Measurements from ENCODE around the gene SNRPA.
"Not testable (repeated sequence)": the region's sequence is repeated elsewhere in the genome, so short reads cannot be mapped to it uniquely, and the experiment has no call there.

Gene SNRPA

GRCh38 chr19:40777937-40778705, 27.1 kb downstream of the SNRPA start, which contains the start of gene RAB4B:
Gene RAB4B, plus strand, starts transcription at chr19:40778247. Its CDS starts 129 bp downstream, at chr19:40778376.
- Histone ChIP-seq H3K36me3 (ENCODE audit: insufficient read depth, low read length) (no peaks in the 10 kb centered on the region), H3K4me3 (ENCODE audit: low read depth, low read length) (peak within 1 kb of the TSS; percentile 93), H2AFZ (ENCODE audit: low read length, unreplicated experiment) (peak within 1 kb of the TSS; percentile 92), H3K27me3 (ENCODE audit: insufficient read depth, low read length) (no peaks in the 10 kb centered on the region), H3K27ac (ENCODE audit: low read depth, low read length) (peak within 1 kb of the TSS; percentile 93), H3K79me2 (ENCODE audit: control insufficient read depth, insufficient read depth, low read length, unreplicated experiment) (no peaks in the 10 kb centered on the region), H3K4me1 (ENCODE audit: control insufficient read depth, insufficient read depth, low read length, unreplicated experiment) (peaks cover 7% of the 10 kb centered on the region)

DNA sequence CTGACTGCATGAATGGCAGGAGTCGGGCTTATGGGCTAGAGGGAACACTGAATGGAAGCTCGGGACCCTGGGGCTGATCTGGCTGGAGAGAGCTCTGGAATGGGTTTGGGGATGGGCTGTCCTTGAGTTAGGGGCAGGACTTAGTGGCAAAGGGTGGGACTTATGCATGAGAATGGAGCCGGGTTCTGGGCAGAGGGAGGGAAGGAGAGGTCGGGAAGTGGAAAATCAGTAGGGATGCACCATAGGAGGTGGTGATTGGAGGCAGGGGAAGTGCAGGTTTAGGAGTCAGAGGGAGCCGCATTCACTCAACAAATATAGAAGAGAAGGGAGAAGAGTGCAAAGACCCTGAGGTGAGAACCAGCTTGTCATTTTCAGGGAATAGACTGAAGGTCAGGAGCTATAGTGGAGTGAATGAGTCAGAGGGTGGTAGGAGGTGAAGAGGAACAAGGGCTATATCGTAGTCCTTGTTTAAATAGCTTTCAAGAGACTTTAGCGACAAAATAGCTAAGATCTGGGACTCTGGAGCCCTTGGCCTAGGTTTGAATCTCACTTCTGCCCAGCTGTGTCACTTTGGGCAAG, 27.8 kb downstream of the SNRPA start:
- H3K79me2 ChIP-seq (ENCODE audit: control insufficient read depth, insufficient read depth, low read length, unreplicated experiment): no peaks in the 10 kb centered on the region
- H3K4me3 ChIP-seq (ENCODE audit: low read depth, low read length): peak overlapping the region; percentile 93
- H3K4me1 ChIP-seq (ENCODE audit: control insufficient read depth, insufficient read depth, low read length, unreplicated experiment): peaks cover 7% of the 10 kb centered on the region
- peak overlapping the region; percentile 85 for H2AFZ ChIP-seq (ENCODE audit: low read length, unreplicated experiment)
- no peaks in the 10 kb centered on the region for H3K36me3 ChIP-seq (ENCODE audit: insufficient read depth, low read length)
- H3K27me3 ChIP-seq (ENCODE audit: insufficient read depth, low read length): no peaks in the 10 kb centered on the region
- peak overlapping the region; percentile 93 for H3K27ac ChIP-seq (ENCODE audit: low read depth, low read length)

DNA sequence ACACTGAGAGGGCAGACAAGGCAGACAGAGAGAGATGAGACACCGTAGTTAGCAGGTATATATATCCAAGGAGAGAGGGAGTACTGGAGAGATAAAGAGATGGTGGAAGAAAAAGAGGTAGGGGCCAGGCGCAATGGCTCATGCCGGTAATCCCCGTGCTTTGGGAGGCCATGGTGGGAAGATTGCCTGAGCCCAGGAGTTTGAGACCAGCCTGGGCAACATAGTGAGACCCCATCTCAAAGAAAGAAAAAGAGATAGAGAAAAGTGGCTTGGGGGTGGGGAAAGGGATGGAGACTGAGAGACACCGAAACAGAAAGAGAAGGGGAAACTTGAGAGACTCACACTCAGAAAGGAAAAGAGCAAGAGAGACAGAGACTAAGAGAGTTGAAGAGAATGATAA, 29.6 kb downstream of the SNRPA start:
- Histone ChIP-seq H3K79me2 (ENCODE audit: control insufficient read depth, insufficient read depth, low read length, unreplicated experiment) (no peaks in the 10 kb centered on the region), H3K36me3 (ENCODE audit: insufficient read depth, low read length) (no peaks in the 10 kb centered on the region), H3K27ac (ENCODE audit: low read depth, low read length) (no peak overlapping the region), H3K4me1 (ENCODE audit: control insufficient read depth, insufficient read depth, low read length, unreplicated experiment) (peaks cover 7% of the 10 kb centered on the region), H2AFZ (ENCODE audit: low read length, unreplicated experiment) (no peak overlapping the region), H3K4me3 (ENCODE audit: low read depth, low read length) (no peak overlapping the region), H3K27me3 (ENCODE audit: insufficient read depth, low read length) (no peaks in the 10 kb centered on the region)

- H3K4me1 ChIP-seq (ENCODE audit: control insufficient read depth, insufficient read depth, low read length, unreplicated experiment): peaks cover 7% of the 10 kb centered on the region
- no peaks in the 10 kb centered on the region for H3K79me2 ChIP-seq (ENCODE audit: control insufficient read depth, insufficient read depth, low read length, unreplicated experiment)
- H2AFZ ChIP-seq (ENCODE audit: low read length, unreplicated experiment): no peak overlapping the region
- H3K4me3 ChIP-seq (ENCODE audit: low read depth, low read length): no peak overlapping the region
- H3K27ac ChIP-seq (ENCODE audit: low read depth, low read length): no peak overlapping the region
- H3K27me3 ChIP-seq (ENCODE audit: insufficient read depth, low read length): no peaks in the 10 kb centered on the region
- no peaks in the 10 kb centered on the region for H3K36me3 ChIP-seq (ENCODE audit: insufficient read depth, low read length)
Observed at GRCh38 chr19:40781140-40781539, 30.1 kb downstream of the SNRPA start.

DNA sequence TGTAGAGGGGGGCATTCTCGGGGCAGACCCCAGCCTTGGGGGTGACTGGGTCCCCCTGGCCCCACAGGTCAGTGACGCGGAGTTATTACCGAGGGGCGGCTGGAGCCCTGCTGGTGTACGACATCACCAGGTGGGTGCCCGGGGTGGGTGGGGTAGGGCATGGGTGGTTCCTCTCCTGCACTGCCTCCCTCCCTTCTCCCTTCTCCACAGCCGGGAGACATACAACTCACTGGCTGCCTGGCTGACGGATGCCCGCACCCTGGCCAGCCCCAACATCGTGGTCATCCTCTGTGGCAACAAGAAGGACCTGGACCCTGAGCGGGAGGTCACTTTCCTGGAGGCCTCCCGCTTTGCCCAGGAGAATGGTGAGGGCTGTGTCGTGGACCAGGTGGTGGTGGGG, 32.7 kb downstream of the SNRPA start:
- Histone ChIP-seq H3K4me3 (ENCODE audit: low read depth, low read length) (no peak overlapping the region), H3K4me1 (ENCODE audit: control insufficient read depth, insufficient read depth, low read length, unreplicated experiment) (peaks cover 4% of the 10 kb centered on the region), H3K79me2 (ENCODE audit: control insufficient read depth, insufficient read depth, low read length, unreplicated experiment) (no peaks in the 10 kb centered on the region), H2AFZ (ENCODE audit: low read length, unreplicated experiment) (no peak overlapping the region), H3K36me3 (ENCODE audit: insufficient read depth, low read length) (no peaks in the 10 kb centered on the region), H3K27me3 (ENCODE audit: insufficient read depth, low read length) (no peaks in the 10 kb centered on the region), H3K27ac (ENCODE audit: low read depth, low read length) (no peak overlapping the region)

GRCh38 chr19:40784146-40784545, 33.1 kb downstream of the SNRPA start:
- H3K36me3 ChIP-seq (ENCODE audit: insufficient read depth, low read length); H3K79me2 ChIP-seq (ENCODE audit: control insufficient read depth, insufficient read depth, low read length, unreplicated experiment); H2AFZ ChIP-seq (ENCODE audit: low read length, unreplicated experiment); H3K4me1 ChIP-seq (ENCODE audit: control insufficient read depth, insufficient read depth, low read length, unreplicated experiment); H3K4me3 ChIP-seq (ENCODE audit: low read depth, low read length); H3K27ac ChIP-seq (ENCODE audit: low read depth, low read length); H3K27me3 ChIP-seq (ENCODE audit: insufficient read depth, low read length): not testable (repeated sequence)

DNA sequence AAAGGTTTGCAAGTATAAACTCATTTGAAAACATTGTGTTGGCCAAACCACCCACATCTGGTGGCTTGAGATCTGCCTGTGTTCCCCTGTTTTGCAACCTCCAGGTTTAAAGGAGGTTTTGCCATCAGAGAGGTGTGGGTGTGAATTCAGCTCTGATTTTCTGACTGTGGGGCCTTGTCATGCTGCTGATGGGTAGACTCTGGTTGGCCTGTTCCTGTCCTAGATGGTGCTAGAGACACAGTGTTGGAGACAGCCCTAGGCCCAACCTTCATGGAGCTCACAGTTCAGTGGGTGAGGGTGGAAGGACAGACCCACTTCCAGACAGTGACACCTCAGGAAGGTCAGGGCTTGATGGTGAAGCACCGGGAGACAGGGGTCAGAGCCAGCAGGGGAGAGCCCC, 34.5 kb downstream of the SNRPA start:
- H3K4me1 ChIP-seq (ENCODE audit: control insufficient read depth, insufficient read depth, low read length, unreplicated experiment): no peaks in the 10 kb centered on the region
- H3K4me3 ChIP-seq (ENCODE audit: low read depth, low read length): no peak overlapping the region
- no peak overlapping the region for H3K27ac ChIP-seq (ENCODE audit: low read depth, low read length)
- H3K79me2 ChIP-seq (ENCODE audit: control insufficient read depth, insufficient read depth, low read length, unreplicated experiment): no peaks in the 10 kb centered on the region
- H3K27me3 ChIP-seq (ENCODE audit: insufficient read depth, low read length): no peaks in the 10 kb centered on the region
- H3K36me3 ChIP-seq (ENCODE audit: insufficient read depth, low read length): no peaks in the 10 kb centered on the region
- H2AFZ ChIP-seq (ENCODE audit: low read length, unreplicated experiment): no peak overlapping the region

- Histone ChIP-seq H3K4me1 (ENCODE audit: control insufficient read depth, insufficient read depth, low read length, unreplicated experiment) (no peaks in the 10 kb centered on the region), H3K36me3 (ENCODE audit: insufficient read depth, low read length) (no peaks in the 10 kb centered on the region), H2AFZ (ENCODE audit: low read length, unreplicated experiment) (no peak overlapping the region), H3K79me2 (ENCODE audit: control insufficient read depth, insufficient read depth, low read length, unreplicated experiment) (no peaks in the 10 kb centered on the region), H3K27ac (ENCODE audit: low read depth, low read length) (no peak overlapping the region), H3K4me3 (ENCODE audit: low read depth, low read length) (no peak overlapping the region), H3K27me3 (ENCODE audit: insufficient read depth, low read length) (no peaks in the 10 kb centered on the region)
Observed at GRCh38 chr19:40786060-40787037, 35.3 kb downstream of the SNRPA start.

DNA sequence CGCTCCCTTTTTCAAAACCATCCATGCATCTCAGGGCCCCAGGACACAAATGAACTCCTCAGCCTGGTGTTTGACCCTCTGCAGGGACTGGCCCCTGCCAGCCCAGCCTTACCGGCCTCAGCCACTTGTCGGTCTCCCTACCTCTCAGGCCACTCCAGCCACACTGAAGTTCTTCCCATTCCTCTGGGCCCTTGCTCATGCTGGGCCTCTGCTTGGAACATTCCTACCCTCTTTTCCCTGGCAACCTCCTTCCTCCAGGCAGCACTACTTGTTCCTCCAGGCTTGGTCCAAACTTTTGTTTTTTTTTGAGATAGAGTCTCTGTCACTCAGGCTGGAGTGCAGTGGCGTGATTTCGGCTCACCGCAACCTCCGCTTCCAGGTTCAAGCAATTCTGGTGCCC, 40.3 kb downstream of the SNRPA start:
- Histone ChIP-seq H3K79me2 (ENCODE audit: control insufficient read depth, insufficient read depth, low read length, unreplicated experiment) (no peaks in the 10 kb centered on the region), H3K27ac (ENCODE audit: low read depth, low read length) (no peak overlapping the region), H3K4me3 (ENCODE audit: low read depth, low read length) (no peak overlapping the region), H3K27me3 (ENCODE audit: insufficient read depth, low read length) (no peaks in the 10 kb centered on the region), H3K36me3 (ENCODE audit: insufficient read depth, low read length) (no peaks in the 10 kb centered on the region), H2AFZ (ENCODE audit: low read length, unreplicated experiment) (no peak overlapping the region), H3K4me1 (ENCODE audit: control insufficient read depth, insufficient read depth, low read length, unreplicated experiment) (no peaks in the 10 kb centered on the region)

- no peak overlapping the region for H3K4me3 ChIP-seq (ENCODE audit: low read depth, low read length)
- H3K36me3 ChIP-seq (ENCODE audit: insufficient read depth, low read length): no peaks in the 10 kb centered on the region
- no peak overlapping the region for H2AFZ ChIP-seq (ENCODE audit: low read length, unreplicated experiment)
- H3K4me1 ChIP-seq (ENCODE audit: control insufficient read depth, insufficient read depth, low read length, unreplicated experiment): no peaks in the 10 kb centered on the region
- H3K27ac ChIP-seq (ENCODE audit: low read depth, low read length): no peak overlapping the region
- no peaks in the 10 kb centered on the region for H3K27me3 ChIP-seq (ENCODE audit: insufficient read depth, low read length)
- no peaks in the 10 kb centered on the region for H3K79me2 ChIP-seq (ENCODE audit: control insufficient read depth, insufficient read depth, low read length, unreplicated experiment)
Observed at GRCh38 chr19:40791996-40792395, 41.0 kb downstream of the SNRPA start.
